HG02588 (cell line): ENCODE data around the gene BANP.
"Not testable (repeated sequence)": the region's sequence is repeated elsewhere in the genome, so short reads cannot be mapped to it uniquely, and the experiment has no call there.

ENCODE experiments used
- ATAC-seq: cut with Tn5 transposase; IDR thresholded peaks from one replicate; pipeline ENCODE4 v1.9.1; 2021; ENCODE audit warnings: mild to moderate bottlenecking, moderate library complexity; ENCODE audit not compliant: unreplicated experiment

Gene BANP

DNA sequence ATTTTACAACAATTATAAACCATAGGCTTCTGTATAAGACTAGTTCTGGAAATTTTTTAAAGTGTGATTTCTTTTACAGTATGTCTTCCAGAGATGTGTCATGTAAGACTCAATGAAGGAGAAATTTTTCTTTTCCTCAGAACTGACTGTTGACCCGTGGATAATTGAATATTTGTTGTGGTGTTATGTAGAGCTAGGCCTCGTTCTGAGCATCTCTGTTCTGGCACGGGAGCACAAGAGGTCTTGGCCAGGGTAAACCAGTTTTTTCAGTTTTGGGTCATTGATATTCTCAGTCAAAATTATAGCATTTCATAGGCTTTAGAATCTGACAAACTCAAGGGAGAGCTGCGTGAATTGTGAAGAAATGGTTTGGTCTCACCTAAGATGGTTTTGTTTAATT is 39.0 kb downstream of the BANP start:
- ATAC-seq, result not testable (repeated sequence)

GRCh38 chr16:87992142-87992541 is 40.9 kb downstream of the BANP start:
- ATAC-seq, result not testable (repeated sequence)

DNA sequence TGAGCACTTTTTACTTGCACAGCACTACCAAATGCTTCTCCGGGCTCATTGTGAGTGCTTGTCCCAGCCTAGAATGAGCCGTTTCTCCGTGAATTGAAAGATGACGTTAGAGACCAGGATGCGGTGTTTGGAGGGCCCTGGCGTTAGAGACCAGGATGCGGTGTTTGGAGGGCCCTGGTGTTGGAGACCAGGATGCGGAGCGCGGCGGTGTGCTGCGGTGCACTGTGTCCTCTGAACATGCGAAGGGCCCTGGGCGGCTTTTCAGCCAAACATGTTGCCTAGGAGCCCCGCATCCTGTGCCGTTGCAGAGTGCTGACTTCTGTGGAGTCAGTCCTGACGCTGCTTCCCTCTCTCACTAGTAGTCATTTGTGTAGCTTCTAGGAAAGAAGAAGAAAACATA is 42.7 kb downstream of the BANP start:
- ATAC-seq, result no peak

GRCh38 chr16:87995644-87996043 is 44.4 kb downstream of the BANP start:
- ATAC-seq, result no peak

DNA sequence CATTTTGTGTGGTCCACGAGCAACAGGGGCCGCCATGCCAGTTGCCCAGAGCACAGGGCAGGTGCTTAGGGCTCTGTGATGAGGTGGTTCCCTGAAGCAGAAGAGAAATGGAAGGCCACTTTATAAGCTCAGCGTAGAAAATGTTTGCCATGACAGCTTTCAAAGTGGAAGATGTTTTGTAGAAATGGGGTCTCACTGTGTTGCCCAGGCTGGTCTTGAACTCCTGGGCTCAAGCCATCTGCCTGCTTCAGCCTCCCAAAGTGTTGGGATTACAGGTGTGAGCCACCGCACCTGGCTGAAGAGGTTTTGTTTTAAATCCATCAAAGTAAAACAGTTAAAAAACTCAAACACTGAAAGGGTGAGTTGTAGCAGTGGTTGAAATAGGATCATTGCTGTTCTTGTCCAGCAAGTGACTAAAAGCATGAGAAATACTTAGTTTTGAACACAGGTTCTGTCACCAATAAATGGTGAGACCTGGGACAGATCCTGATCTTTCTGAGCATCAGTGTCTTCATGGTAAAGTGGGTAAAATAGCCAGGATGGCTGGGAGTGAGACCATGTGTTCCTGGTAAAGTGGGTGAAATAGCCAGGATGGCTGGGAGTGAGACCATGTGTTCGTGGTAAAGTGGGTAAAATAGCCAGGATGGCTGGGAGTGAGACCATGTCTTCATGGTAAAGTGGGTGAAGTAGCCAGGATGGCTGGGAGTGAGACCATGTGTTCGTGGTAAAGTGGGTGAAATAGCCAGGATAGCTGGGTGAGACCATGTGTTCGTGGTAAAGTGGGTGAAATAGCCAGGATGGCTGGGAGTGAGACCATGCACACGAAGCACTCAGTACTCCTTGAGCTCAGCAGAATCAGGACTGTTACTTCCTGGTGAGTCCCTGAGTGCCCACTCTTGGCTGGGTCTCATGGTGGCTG is 46.0 kb downstream of the BANP start:
- ATAC-seq, result no peak

- not testable (repeated sequence) for ATAC-seq
These were observed 47.1 kb downstream of the BANP start for GRCh38 chr16:87998184-87998793.

DNA sequence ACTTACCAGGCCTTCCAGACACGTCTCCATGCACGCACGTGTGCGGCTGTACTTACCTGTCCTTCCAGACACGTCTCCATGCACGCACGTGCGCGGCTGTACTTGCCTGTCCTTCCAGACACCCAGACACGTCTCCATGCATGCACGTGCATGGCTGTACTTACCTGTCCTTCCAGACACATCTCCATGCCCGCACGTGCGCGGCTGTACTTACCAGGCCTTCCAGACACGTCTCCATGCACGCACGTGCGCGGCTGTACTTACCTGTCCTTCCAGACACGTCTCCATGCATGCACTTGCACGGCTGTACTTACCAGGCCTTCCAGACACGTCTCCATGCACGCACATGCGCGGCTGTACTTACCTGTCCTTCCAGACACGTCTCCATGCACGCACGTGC is 47.8 kb downstream of the BANP start:
- ATAC-seq, result not testable (repeated sequence)

DNA sequence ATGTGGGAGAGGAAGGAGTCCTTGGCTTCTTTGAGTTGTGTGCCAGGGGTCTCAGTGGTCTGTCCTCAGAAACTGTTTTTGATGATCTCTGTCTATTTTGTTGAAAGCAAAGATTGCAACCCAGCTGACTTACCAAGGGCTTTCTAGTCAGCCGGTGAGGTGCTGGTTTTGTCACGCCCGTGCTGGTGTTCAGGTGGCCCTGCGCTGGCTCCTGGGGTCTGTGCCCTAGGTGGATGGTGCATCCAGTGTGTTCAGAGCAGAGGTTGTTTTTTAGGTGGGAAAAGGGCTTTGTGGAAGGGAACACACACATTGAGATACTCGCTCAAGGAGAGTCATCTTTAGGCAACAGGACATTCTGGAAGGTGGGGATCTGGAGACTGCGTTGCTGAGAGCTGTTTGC is 51.0 kb downstream of the BANP start:
- ATAC-seq, result no peak

GRCh38 chr16:88002749-88003148 is 51.5 kb downstream of the BANP start:
- no peak for ATAC-seq

GRCh38 chr16:88003316-88003715 is 52.1 kb downstream of the BANP start:
- ATAC-seq, result no peak

DNA sequence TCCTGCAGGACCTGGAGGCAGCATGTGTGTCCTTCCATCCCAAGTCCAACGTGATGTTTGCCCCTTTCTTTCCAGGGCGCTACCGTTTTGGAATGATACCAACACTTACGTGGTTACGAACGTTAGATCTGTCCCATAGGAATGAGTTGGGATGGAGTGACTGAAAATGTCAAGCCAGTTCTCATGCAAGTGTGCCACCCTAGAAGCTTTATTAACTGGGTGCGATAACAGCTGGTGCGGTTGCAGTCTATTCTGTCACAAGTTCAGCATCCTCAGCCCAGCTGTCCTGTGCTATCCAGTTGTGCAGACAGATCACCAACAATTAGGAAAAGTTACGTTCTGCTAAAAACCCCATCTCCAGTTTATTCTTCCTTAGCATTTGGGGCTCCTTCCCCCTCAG is 52.5 kb downstream of the BANP start:
- no peak for ATAC-seq

GRCh38 chr16:88004391-88004790 is 53.2 kb downstream of the BANP start:
- ATAC-seq, result no peak

DNA sequence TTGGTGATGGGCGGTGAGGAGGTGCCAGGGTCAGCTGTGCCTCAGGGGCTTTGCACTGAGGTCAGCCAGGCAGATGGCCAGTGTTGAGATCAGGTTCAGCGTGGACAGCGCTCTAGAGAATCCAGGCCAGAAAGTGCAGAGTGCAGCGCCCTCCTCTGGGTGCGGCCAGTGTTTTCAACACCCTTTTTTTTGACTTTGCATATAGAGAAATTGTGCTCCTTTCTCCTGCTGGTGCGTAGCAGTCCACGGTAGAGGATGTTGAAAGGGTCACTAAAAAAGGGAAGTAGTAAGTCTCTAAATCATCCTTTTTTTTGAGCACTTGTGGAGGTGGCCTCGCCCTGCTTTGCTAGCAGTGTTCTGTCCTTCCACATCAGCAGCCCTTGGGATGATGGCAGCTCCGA is 53.9 kb downstream of the BANP start:
- ATAC-seq, result no peak

DNA sequence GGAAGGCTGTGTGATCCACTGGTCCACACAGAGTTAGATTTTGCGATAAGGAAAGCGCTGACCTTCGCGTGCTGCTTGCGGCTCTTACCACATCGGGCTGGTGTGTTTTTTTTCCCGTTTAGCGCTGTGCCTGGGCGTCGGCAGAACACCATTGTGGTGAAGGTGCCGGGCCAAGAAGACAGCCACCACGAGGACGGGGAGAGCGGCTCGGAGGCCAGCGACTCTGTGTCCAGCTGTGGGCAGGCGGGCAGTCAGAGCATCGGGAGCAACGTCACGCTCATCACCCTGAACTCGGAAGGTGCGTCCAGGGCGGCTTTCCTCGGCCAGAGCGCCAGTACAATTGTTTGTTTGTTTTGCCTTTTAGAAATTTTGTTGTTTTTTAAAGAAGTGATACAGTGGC is 54.7 kb downstream of the BANP start:
- ATAC-seq, result no peak

DNA sequence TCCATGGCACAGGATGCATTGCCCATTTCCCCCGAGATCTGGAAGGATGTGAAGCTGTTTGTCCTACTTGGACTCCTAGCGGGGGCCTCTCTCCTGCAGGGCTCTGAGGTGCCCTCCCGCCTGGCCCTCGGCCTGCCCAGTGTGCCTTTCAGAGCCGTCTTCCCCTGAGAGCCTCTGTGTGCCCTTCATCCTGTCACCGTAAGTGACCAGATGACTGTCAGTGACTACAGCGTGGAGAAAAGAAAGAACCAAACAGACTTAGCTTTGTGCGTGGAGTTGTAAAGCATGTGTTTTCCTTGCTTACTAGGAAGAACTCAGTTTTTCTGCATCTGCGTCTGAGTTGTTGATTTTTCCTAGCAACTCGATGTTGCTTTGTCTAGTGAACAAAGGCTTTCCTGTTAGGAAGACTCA is 56.1 kb downstream of the BANP start:
- ATAC-seq, result no peak

DNA sequence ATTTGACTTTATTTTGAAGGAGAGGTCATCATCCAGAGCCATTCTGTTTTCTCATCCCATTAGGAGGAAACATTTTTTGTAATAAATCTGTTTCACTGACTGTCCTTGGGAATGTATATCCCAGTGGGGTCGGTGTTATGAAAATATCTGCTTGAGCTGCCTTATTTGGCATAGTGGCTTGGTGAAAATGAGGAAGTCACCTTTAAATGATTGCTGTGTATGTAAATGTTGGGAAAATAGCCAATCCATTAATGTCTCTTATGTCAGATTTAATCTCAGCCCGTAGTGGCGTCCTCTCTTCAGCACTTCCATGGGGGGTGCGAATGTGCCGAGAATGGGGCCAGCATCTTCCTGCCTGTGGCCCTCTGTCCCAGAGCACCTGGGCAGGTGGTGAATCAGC is 57.6 kb downstream of the BANP start:
- no peak for ATAC-seq

- no peak for ATAC-seq
These were observed 58.5 kb downstream of the BANP start for GRCh38 chr16:88009563-88010342.

DNA sequence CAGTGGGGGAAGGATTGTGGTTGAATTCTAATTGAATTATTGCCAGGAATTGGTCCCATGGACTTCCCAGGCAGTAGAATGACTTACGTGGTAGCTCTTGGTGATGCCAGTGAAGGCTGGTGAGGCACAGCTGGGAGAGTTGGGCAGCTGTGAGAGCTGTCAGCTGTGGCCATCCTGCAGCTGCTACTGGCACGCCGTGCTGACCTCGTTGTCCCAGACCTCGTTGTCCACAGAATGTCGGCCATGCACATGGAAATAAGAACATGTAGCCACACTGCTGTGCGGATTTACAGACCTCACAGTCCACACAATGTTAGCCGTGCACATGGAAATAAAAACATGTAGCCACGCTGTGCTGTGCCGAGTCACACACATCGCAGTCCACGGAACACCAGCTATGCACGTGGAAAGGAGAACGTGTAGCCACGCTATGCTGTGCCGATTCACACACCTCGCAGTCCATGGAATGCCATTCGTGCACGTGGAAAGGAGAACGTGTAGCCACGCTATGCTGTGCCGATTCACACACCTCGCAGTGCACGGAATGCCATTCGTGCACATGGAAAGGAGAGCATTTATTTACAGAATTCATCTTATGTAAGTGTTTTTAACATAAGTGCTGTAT is 59.2 kb downstream of the BANP start:
- no peak for ATAC-seq

DNA sequence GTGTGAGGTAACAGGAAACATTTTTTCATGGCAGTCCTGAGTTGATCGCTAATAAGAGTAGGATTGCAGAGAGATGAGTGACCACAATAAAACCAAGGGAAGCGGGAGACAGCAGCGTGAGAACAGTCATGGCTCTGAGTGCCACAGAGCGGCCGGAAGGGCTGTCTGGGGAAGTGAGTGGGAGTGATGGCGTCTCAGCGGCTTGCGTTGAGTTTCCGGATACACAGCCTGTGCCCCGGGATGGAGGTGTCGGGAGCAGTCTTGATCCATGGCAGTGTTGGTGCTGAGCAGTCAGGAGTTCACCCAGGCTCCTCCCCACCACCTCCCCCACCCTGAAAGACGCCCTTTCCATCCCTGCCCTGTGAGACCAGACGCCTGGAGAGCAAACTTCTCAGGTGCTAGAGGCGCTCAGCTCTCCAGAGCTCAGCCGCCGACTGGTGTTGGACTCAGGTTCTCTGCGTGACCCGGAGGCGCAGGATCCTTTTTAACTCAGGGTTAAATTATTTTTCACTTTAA is 59.8 kb downstream of the BANP start:
- no peak for ATAC-seq

GRCh38 chr16:88012360-88012759 is 61.1 kb downstream of the BANP start:
- ATAC-seq, result no peak

- no peak for ATAC-seq
These were observed 61.9 kb downstream of the BANP start for GRCh38 chr16:88013091-88013609.
